Hepatocyte (in vitro differentiated cells): ENCODE measurements around the gene ATXN7L1.

Experiments
- EZH2 ChIP-seq: fragments of 200-600 bp; sonication (generic); IDR thresholded peaks from 2 replicates; pipeline ENCODE4 v1.6.1; 2016; ENCODE audit warnings: antibody characterized with exemption, mild to moderate bottlenecking, borderline replicate concordance
- EZH2phosphoT487 ChIP-seq: fragments of 200-600 bp; sonication (generic); IDR thresholded peaks from one replicate; pipeline ENCODE4 v1.6.1; 2018; ENCODE audit warnings: antibody characterized with exemption, mild to moderate bottlenecking, low read depth, moderate library complexity; ENCODE audit not compliant: unreplicated experiment, severe bottlenecking
- TF ChIP-seq, protein P1 (sequence below): fragments of 200-600 bp; sonication (generic); IDR thresholded peaks from 2 replicates; pipeline ENCODE4 v1.5.1; 2016; ENCODE audit warnings: antibody characterized with exemption, mild to moderate bottlenecking; ENCODE audit not compliant: poor library complexity

DNA sequence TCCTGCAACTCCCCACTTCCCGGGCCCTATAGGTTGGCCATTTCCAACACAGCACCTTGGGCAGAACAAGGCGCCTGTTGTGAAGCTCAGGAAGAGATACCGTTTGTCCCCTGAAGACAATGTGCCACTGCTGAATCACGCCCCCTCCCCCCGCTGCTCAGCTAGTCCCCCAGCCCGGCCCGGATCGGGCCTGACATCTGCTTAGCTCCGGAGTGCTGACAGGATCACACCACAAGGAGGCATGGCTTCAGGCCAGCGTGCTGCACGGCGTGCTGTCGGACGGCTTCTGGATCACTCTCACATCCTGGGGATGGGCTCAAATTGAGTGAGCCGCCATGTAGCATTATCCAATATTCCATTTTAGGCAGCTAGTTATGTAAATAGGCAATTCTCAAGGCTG lies 233.0 kb downstream of the ATXN7L1 start:
- TF ChIP-seq EZH2 (no peak), EZH2phosphoT487 (no peak)
- TF ChIP-seq, protein P1, sequence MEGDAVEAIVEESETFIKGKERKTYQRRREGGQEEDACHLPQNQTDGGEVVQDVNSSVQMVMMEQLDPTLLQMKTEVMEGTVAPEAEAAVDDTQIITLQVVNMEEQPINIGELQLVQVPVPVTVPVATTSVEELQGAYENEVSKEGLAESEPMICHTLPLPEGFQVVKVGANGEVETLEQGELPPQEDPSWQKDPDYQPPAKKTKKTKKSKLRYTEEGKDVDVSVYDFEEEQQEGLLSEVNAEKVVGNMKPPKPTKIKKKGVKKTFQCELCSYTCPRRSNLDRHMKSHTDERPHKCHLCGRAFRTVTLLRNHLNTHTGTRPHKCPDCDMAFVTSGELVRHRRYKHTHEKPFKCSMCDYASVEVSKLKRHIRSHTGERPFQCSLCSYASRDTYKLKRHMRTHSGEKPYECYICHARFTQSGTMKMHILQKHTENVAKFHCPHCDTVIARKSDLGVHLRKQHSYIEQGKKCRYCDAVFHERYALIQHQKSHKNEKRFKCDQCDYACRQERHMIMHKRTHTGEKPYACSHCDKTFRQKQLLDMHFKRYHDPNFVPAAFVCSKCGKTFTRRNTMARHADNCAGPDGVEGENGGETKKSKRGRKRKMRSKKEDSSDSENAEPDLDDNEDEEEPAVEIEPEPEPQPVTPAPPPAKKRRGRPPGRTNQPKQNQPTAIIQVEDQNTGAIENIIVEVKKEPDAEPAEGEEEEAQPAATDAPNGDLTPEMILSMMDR, result no peak
